K562 (cell line): Measurements from ENCODE around the gene GNA14. TPM values are rescaled to one million over a fixed set of nuclear protein-coding genes. Genes with fewer than 3 reads are reported as not detected.

Experiments
- ATAC-seq: fragments of 200-7000 bp; cut with Tn5 transposase; 3 replicates; pipeline ENCODE4 v1.9.1; 2020; ENCODE audit warnings: moderate library complexity
- BruUV-seq: library from RNA; stranded (reverse); fragments of 400-500 nt; replicated peaks from 2 replicates; lab custom pipeline; 2021; lab: Mats Ljungman, UMichigan
- CTCF ChIA-PET: fragments of 300-600 bp; formaldehyde crosslinking; extraction: SDS; loops from one replicate; lab custom pipeline; 2021; ENCODE audit warnings: low intra/inter-chr PET ratio; lab: Yijun Ruan, JAX
- POLR2A ChIA-PET: fragments of 300-600, 350-650 bp; sonication (Branson Sonifier 250); formaldehyde crosslinking; extraction: SDS; loops from one replicate; lab custom pipeline; 2021; ENCODE audit warnings: antibody characterized with exemption, inconsistent platforms; lab: Yijun Ruan, JAX
- DNase-seq, 4 experiments: peaks; one replicate each; pipeline versions ENCODE4 v3.0.0 to v3.0.0-alpha.2; 2011 to 2018; ENCODE audit warnings: low spot score in 3 of 4, mixed read lengths in 3 of 4; ENCODE audit errors: extremely low read depth in 1 of 4
- FAIRE-seq: peaks from 2 replicates; lab custom pipeline; 2011; peaks lifted over from hg19 to GRCh38; lab: Jason Lieb, UNC
- H2AFZ ChIP-seq: 2 replicates; pipeline ENCODE4 v1.6.0; 2011; ENCODE audit warnings: low read depth, low read length, control low read depth, inconsistent platforms
- H3K27ac ChIP-seq: fragments of 200-600 bp; 3 replicates; pipeline ENCODE4 v1.8.0; 2011; ENCODE audit warnings: low read depth, mild to moderate bottlenecking, control low read depth, inconsistent platforms, low read length, moderate library complexity, mixed read lengths; ENCODE audit errors: extremely low read depth
- H3K27me3 ChIP-seq, 2 experiments: fragments of 300-600 bp in 1 of 2; 2 replicates in 1 of 2; 3 replicates in 1 of 2; pipeline versions ENCODE4 v1.6.0 to v1.8.0; 2011; ENCODE audit warnings: inconsistent platforms in 2 of 2, low read length in 2 of 2, mild to moderate bottlenecking in 1 of 2, mixed read lengths in 1 of 2, moderate library complexity in 1 of 2; ENCODE audit not compliant: control insufficient read depth in 2 of 2, insufficient read depth in 2 of 2
- H3K36me3 ChIP-seq: fragments of 300-600 bp; 3 replicates; pipeline ENCODE4 v1.8.0; 2011; ENCODE audit warnings: mild to moderate bottlenecking, low read length, inconsistent platforms; ENCODE audit not compliant: control insufficient read depth, insufficient read depth
- H3K4me1 ChIP-seq, 2 experiments: fragments of 200-600 bp in 1 of 2; replicated peaks in 1 of 2; 2 replicates in 1 of 2; 3 replicates in 1 of 2; pipeline versions ENCODE4 v1.5.1 to v1.8.0; 2011; ENCODE audit warnings: inconsistent platforms in 2 of 2, low read length in 2 of 2, mild to moderate bottlenecking in 1 of 2, mixed read lengths in 1 of 2, moderate library complexity in 1 of 2; ENCODE audit not compliant: control insufficient read depth in 2 of 2, insufficient read depth in 2 of 2
- H3K4me2 ChIP-seq: 2 replicates; pipeline ENCODE4 v1.6.1; 2011; ENCODE audit warnings: low read length, control low read depth, inconsistent platforms, mixed read lengths; ENCODE audit not compliant: insufficient read depth
- H3K4me3 ChIP-seq: fragments of 200-600 bp; sonication (generic), shearing (Covaris generic); 2 replicates; pipeline ENCODE4 v1.5.1; 2016; ENCODE audit warnings: control low read depth, inconsistent platforms
- H3K79me2 ChIP-seq: fragments of 200-600 bp; 3 replicates; pipeline ENCODE4 v1.8.0; 2011; ENCODE audit warnings: low read length, inconsistent platforms; ENCODE audit not compliant: control insufficient read depth, insufficient read depth
- H3K9ac ChIP-seq, 2 experiments: 2 replicates each; pipeline versions ENCODE4 v1.6.0 to v1.6.1; 2011; ENCODE audit warnings: low read depth in 2 of 2, low read length in 2 of 2, control low read depth in 1 of 2, inconsistent platforms in 1 of 2, mild to moderate bottlenecking in 1 of 2, mixed read lengths in 1 of 2; ENCODE audit not compliant: insufficient read depth in 1 of 2
- H3K9me1 ChIP-seq: one replicate; pipeline ENCODE4 v1.6.0; 2011; ENCODE audit warnings: inconsistent platforms, mild to moderate bottlenecking, low read length, moderate library complexity; ENCODE audit not compliant: control insufficient read depth, insufficient read depth
- H3K9me3 ChIP-seq: replicated peaks from 2 replicates; pipeline ENCODE4 v1.5.1; 2011; ENCODE audit warnings: low read depth, low read length, inconsistent platforms; ENCODE audit not compliant: control insufficient read depth, insufficient read depth
- H4K20me1 ChIP-seq: replicated peaks from 2 replicates; pipeline ENCODE4 v1.6.1; 2011; ENCODE audit warnings: low read length, inconsistent platforms, mixed read lengths; ENCODE audit not compliant: control insufficient read depth, insufficient read depth
- CBX2 ChIP-seq: fragments of 200-600 bp; sonication (generic); IDR thresholded peaks from one replicate; pipeline ENCODE4 v1.6.1; 2012; ENCODE audit warnings: mild to moderate bottlenecking, low read length, inconsistent platforms; ENCODE audit not compliant: insufficient read depth, poor library complexity, severe bottlenecking
- GATAD2B ChIP-seq: fragments of 450-650 bp; IDR thresholded peaks from 2 replicates; pipeline ENCODE4 v1.6.1; 2017; ENCODE audit warnings: mild to moderate bottlenecking, borderline replicate concordance
- HMBOX1 ChIP-seq: sonication (generic); IDR thresholded peaks from 2 replicates; pipeline ENCODE4 v1.6.1; 2016
- ILK ChIP-seq: fragments of 450-650 bp; IDR thresholded peaks from 2 replicates; pipeline ENCODE4 v1.6.1; 2016; ENCODE audit warnings: missing genetic modification characterization, low read depth, mild to moderate bottlenecking, missing compliant biosample characterization, moderate library complexity, borderline replicate concordance
- NFYB ChIP-seq: IDR thresholded peaks from 2 replicates; pipeline ENCODE4 v1.6.1; 2011; ENCODE audit warnings: mild to moderate bottlenecking, moderate library complexity; ENCODE audit not compliant: insufficient read length; ENCODE audit errors: extremely low read depth
- NONO ChIP-seq, 2 experiments: fragments of 200-400 bp in 1 of 2; fragments of 450-650 bp in 1 of 2; formaldehyde crosslinking in 1 of 2; IDR thresholded peaks; 2 replicates each; pipeline ENCODE4 v1.6.1; 2017; ENCODE audit warnings: low read depth in 2 of 2, mild to moderate bottlenecking in 2 of 2, moderate library complexity in 2 of 2, low read length in 1 of 2
- OTX1 ChIP-seq: fragments of 450-650 bp; formaldehyde crosslinking; IDR thresholded peaks from 2 replicates; pipeline ENCODE4 v1.4.0; 2022; ENCODE audit warnings: mild to moderate bottlenecking
- RAD21 ChIP-seq, 2 experiments: fragments of 250-450 bp in 1 of 2; fragments of 450-650 bp in 1 of 2; sonication (Bioruptor Pico) in 1 of 2; formaldehyde crosslinking in 1 of 2; IDR thresholded peaks in 1 of 2; conservative IDR thresholded peaks in 1 of 2; 2 replicates each; pipeline versions ENCODE4 v1.4.0 to v1.8.0; 2020 to 2022; ENCODE audit warnings: mild to moderate bottlenecking in 2 of 2, moderate library complexity in 1 of 2
- RBM39 ChIP-seq: fragments of 200-400 bp; formaldehyde crosslinking; optimal IDR thresholded peaks from 2 replicates; pipeline ENCODE3; 2018; ENCODE audit warnings: low read depth, low read length
- SMARCA5 ChIP-seq: fragments of 450-650 bp; IDR thresholded peaks from 2 replicates; pipeline ENCODE4 v1.6.1; 2016
- SMC3 ChIP-seq: conservative IDR thresholded peaks from 2 replicates; pipeline ENCODE4 v1.6.1; 2011; ENCODE audit warnings: low read depth, low read length, improper control_type of control experiment; ENCODE audit not compliant: insufficient read depth
- TEAD4 ChIP-seq, 2 experiments: sonication (generic) in 1 of 2; formaldehyde crosslinking in 1 of 2; IDR thresholded peaks; 2 replicates each; pipeline versions ENCODE4 v1.6.1 to v1.8.0; 2012 to 2022; ENCODE audit warnings: borderline replicate concordance in 1 of 2, inconsistent platforms in 1 of 2, low read length in 1 of 2, mild to moderate bottlenecking in 1 of 2, missing genetic modification reagents in 1 of 2
- ZNF140 ChIP-seq: fragments of 250-450 bp; sonication (Bioruptor Pico); IDR thresholded peaks from 2 replicates; pipeline ENCODE4 v1.8.0; 2021; ENCODE audit warnings: moderate library complexity, mild to moderate bottlenecking, inconsistent platforms
- ZNF146 ChIP-seq: IDR thresholded peaks from one replicate; pipeline ENCODE4 v1.6.1; 2018; ENCODE audit warnings: missing compliant biosample characterization; ENCODE audit not compliant: unreplicated experiment
- ZNF668 ChIP-seq: fragments of 250-450 bp; sonication (Bioruptor Pico); IDR thresholded peaks from 2 replicates; pipeline ENCODE4 v1.8.0; 2022; ENCODE audit warnings: mild to moderate bottlenecking, inconsistent platforms
- WGBS: fragments of 100-300 bp; shearing (Covaris generic); methylation state at CpG from one replicate; pipeline ENCODE4 v1.1.6; 2016; ENCODE audit warnings: low coverage, mixed read lengths; ENCODE audit not compliant: insufficient coverage; ENCODE audit errors: missing lambda C conversion rate; 5-methylcytosine and 5-hydroxymethylcytosine counted together
- in situ Hi-C: fragments of 300-500 bp; cut with MboI; formaldehyde crosslinking; loops from 4 replicates; pipeline ENCODE4 v1.15.0; 2018; ENCODE audit warnings: inconsistent platforms, mixed read lengths
- intact Hi-C: fragments of 100-400 bp; cut with micrococcal nuclease; formaldehyde crosslinking; loops from 2 replicates; pipeline ENCODE4 v1.14.2; 2022
- polyA plus RNA-seq, 8 experiments: library from polyadenylated mRNA; depleted of rRNA in 4 of 8; stranded (reverse) in 5 of 8; unstranded in 3 of 8; fragments of >200 nt; fragmentation: Nextera tagmentation in 2 of 8; fragmentation: Illumina TruSeq in 1 of 8; extraction: Ambion mirVana in 2 of 8; extraction: Trizol in 1 of 8; gene quantifications; 2 replicates each; pipeline versions ENCODE4 v1.2.1 to v1.2.3, GENCODE V29; 2011 to 2014; ENCODE audit warnings: inconsistent platforms in 1 of 8, missing spikeins in 1 of 8
- total RNA-seq, 7 experiments: library from RNA; depleted of rRNA in 6 of 7; stranded (reverse); fragments of >200 nt in 6 of 7; fragmentation: Illumina TruSeq in 2 of 7; extraction: Trizol in 2 of 7; gene quantifications; 2 replicates each; pipeline versions ENCODE4 v1.2.1 to v1.2.3, GENCODE V29; 2011 to 2021; ENCODE audit warnings: low replicate concordance in 1 of 7

Gene GNA14
- total and polyA plus RNA-seq, 9 of the 15 experiments (the other 6 are each of a cell fraction or from before 2014, with no cell fraction given) = 0.03 to 0.11 (median 0.03) TPM; not detected in 6

GRCh38 chr9:77457916-77458592, 190.1 kb downstream of the GNA14 start (continued):
- no peak for TF ChIP-seq ZNF668 (CRISPR knock-in tag)
- no peak for TF ChIP-seq ZNF140
- no peak for TF ChIP-seq ZNF146
- no peak for TF ChIP-seq NONO (IDR thresholded peaks at IDR 0.05; ENCODE audit: low read depth in 2 of 2, low read length in 1 of 2)
- TF ChIP-seq TEAD4 (IDR thresholded peaks at IDR 0.05; ENCODE audit: low read length) = no peak
- no peak for TF ChIP-seq TEAD4 (CRISPR knock-in tag; IDR thresholded peaks at IDR 0.05; ENCODE audit: borderline replicate concordance)
- peak; percentile 43; the same call in 1 of the 2 replicates for TF ChIP-seq SMC3

GRCh38 chr9:77456829-77457437, 191.2 kb downstream of the GNA14 start:
- H3K4me2 ChIP-seq = no peak overlapping the region
- H3K9ac ChIP-seq = no peak overlapping the region
- peak; percentile 91 for FAIRE-seq
- TF ChIP-seq RAD21 (CRISPR knock-in tag; conservative IDR thresholded peaks at IDR 0.05 in 1 of 2, IDR thresholded peaks at IDR 0.05 in 1 of 2) = peak; percentile 21 to 47; a peak in 2 of 4 replicates
- TF ChIP-seq RBM39 = no peak
- TF ChIP-seq OTX1 (CRISPR knock-in tag) = no peak
- TF ChIP-seq HMBOX1 = peak; percentile 74; the same call in 1 of the 2 replicates
- TF ChIP-seq SMARCA5 = no peak
- no peak for TF ChIP-seq GATAD2B
- TF ChIP-seq ILK (tag) = no peak
- no peak for TF ChIP-seq NFYB
- no peak for TF ChIP-seq CBX2

More at GRCh38 chr9:77456829-77457437, 191.2 kb downstream of the GNA14 start:
- BruUV-seq = no TSS peak
- Histone ChIP-seq H4K20me1 (no peaks in the 10 kb centered on the region), H2AFZ (no peak overlapping the region), H3K4me1 (no peaks in the 10 kb centered on the region; a peak in 1 of 5 replicates), H3K9me3 (no peaks in the 10 kb centered on the region), H3K36me3 (no peaks in the 10 kb centered on the region), H3K79me2 (no peaks in the 10 kb centered on the region), H3K4me3 (no peak overlapping the region), H3K9me1 (no peaks in the 10 kb centered on the region), H3K27ac (no peak overlapping the region), H3K27me3 (peaks cover 0 to 17% of the 10 kb centered on the region in 2 experiments; a peak in 1 of 5 replicates)
- intact Hi-C loops = loop anchor here (5.0 to 10.0 kb wide), 3 partner anchors 190 to 665 kb away; partner anchors contain the start of gene GNA14
- ATAC-seq (peak; percentile 92), DNase-seq (peak; percentile 72 to 84 (median 76))
- ChIA-PET CTCF (interaction anchor here (0.5 to 0.6 kb wide), 3 partner anchors 484 to 778 kb away, joined by 3 read pairs; no protein-coding TSS in a partner anchor), POLR2A (no interaction called here)
- WGBS = 11% methylated on average over 8 of the region's 10 CpGs
- in situ Hi-C loops = no loop called here
